Brain microvascular endothelial cell (primary cell): ENCODE data around the gene MARS1.
"Not testable (repeated sequence)": the region's sequence is repeated elsewhere in the genome, so short reads cannot be mapped to it uniquely, and the experiment has no call there.

Experiments
- DNase-seq: peaks from one replicate; pipeline ENCODE4 v3.0.0-alpha.2; 2020
- H3K27ac ChIP-seq: fragments of 250-450 bp; sonication (Bioruptor Pico); 2 replicates; pipeline ENCODE4 v1.5.1; 2020; ENCODE audit warnings: mild to moderate bottlenecking, moderate library complexity
- H3K27me3 ChIP-seq: fragments of 250-450 bp; sonication (Bioruptor Pico); replicated peaks from 2 replicates; pipeline ENCODE4 v1.5.1; 2020; ENCODE audit warnings: mild to moderate bottlenecking
- H3K36me3 ChIP-seq: fragments of 250-450 bp; sonication (Bioruptor Pico); replicated peaks from 2 replicates; pipeline ENCODE4 v1.5.1; 2020; ENCODE audit warnings: mild to moderate bottlenecking
- H3K4me3 ChIP-seq: 2 replicates; pipeline ENCODE4 v1.5.1; 2011; ENCODE audit warnings: low read depth, mild to moderate bottlenecking, control low read depth, low read length, moderate library complexity
- in situ Hi-C: cut with HindIII; loops from 2 replicates; pipeline ENCODE4 v1.10.0; 2017; ENCODE audit warnings: low sequenced_read_pairs, low pct_ligation_motif_present
- TF ChIP-seq, protein P1 (sequence below): IDR thresholded peaks from 2 replicates; pipeline ENCODE4 v1.5.1; 2011; ENCODE audit warnings: low read depth, mild to moderate bottlenecking, moderate library complexity, low read length, control low read depth, inconsistent platforms; ENCODE audit errors: missing control alignments

Gene MARS1

DNA sequence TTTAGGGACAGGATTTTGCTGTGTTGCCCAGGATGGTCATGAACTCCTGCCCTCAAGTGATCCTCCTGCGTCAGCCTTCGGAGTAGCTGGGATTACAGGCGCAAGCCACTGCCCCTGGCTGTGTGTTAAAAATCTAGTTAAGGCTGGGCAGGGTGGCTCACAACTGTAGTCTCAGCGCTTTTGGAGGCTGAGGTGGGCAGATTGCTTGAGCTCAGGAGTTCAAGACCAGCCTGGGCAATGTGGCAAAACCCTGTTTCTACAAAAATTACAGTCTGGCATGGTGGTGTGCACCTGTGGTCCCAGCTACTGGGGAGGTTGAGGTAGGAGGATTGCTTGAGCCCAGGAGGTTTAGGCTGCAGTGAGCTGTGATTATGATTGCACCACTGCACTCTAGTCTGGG is 23.3 kb downstream of the MARS1 start:
- no peak for DNase-seq
- Histone ChIP-seq H3K27me3 (no peaks in the 10 kb centered on the region), H3K4me3 (no peak overlapping the region), H3K36me3 (peaks cover 62% of the 10 kb centered on the region), H3K27ac (no peak overlapping the region)
- in situ Hi-C loops, result no loop called here
- TF ChIP-seq, protein P1, sequence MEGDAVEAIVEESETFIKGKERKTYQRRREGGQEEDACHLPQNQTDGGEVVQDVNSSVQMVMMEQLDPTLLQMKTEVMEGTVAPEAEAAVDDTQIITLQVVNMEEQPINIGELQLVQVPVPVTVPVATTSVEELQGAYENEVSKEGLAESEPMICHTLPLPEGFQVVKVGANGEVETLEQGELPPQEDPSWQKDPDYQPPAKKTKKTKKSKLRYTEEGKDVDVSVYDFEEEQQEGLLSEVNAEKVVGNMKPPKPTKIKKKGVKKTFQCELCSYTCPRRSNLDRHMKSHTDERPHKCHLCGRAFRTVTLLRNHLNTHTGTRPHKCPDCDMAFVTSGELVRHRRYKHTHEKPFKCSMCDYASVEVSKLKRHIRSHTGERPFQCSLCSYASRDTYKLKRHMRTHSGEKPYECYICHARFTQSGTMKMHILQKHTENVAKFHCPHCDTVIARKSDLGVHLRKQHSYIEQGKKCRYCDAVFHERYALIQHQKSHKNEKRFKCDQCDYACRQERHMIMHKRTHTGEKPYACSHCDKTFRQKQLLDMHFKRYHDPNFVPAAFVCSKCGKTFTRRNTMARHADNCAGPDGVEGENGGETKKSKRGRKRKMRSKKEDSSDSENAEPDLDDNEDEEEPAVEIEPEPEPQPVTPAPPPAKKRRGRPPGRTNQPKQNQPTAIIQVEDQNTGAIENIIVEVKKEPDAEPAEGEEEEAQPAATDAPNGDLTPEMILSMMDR, result no peak

GRCh38 chr12:57511588-57512325 is 23.9 kb downstream of the MARS1 start:
- in situ Hi-C loops, result no loop called here

DNA sequence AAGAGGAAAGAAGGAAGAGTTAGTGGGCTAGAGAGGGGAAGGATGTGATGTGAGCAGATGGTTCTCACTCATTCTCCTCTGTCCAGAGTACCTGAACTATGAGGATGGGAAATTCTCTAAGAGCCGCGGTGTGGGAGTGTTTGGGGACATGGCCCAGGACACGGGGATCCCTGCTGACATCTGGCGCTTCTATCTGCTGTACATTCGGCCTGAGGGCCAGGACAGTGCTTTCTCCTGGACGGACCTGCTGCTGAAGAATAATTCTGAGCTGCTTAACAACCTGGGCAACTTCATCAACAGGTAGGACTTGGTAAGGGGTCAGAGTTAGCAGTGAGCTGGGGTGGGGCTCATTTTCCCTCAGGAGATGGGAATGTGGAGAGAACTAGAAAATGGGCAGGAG is 24.8 kb downstream of the MARS1 start:
- TF ChIP-seq, protein P1, result no peak
- H3K27ac ChIP-seq, result no peak overlapping the region
- no peak overlapping the region for H3K4me3 ChIP-seq
- no peak for DNase-seq
- H3K27me3 ChIP-seq, result no peaks in the 10 kb centered on the region
- in situ Hi-C loops, result no loop called here
- H3K36me3 ChIP-seq, result peaks cover 73% of the 10 kb centered on the region

More at GRCh38 chr12:57511588-57512325, 23.9 kb downstream of the MARS1 start:
- TF ChIP-seq, protein P1, result no peak
- Histone ChIP-seq H3K36me3 (peaks cover 64% of the 10 kb centered on the region), H3K27me3 (no peaks in the 10 kb centered on the region), H3K27ac (no peak overlapping the region), H3K4me3 (no peak overlapping the region)
- no peak for DNase-seq

- TF ChIP-seq, protein P1, result no peak
- DNase-seq, result no peak
- Histone ChIP-seq H3K27me3 (no peaks in the 10 kb centered on the region), H3K27ac (no peak overlapping the region), H3K4me3 (no peak overlapping the region), H3K36me3 (peaks cover 77% of the 10 kb centered on the region)
- in situ Hi-C loops, result no loop called here
Observed at GRCh38 chr12:57513266-57513665, 25.4 kb downstream of the MARS1 start.

- in situ Hi-C loops, H3K27ac ChIP-seq, H3K27me3 ChIP-seq, H3K4me3 ChIP-seq, DNase-seq: not testable (repeated sequence)
- peaks cover 78% of the 10 kb centered on the region for H3K36me3 ChIP-seq
Observed at GRCh38 chr12:57513677-57514076, 25.8 kb downstream of the MARS1 start.

DNA sequence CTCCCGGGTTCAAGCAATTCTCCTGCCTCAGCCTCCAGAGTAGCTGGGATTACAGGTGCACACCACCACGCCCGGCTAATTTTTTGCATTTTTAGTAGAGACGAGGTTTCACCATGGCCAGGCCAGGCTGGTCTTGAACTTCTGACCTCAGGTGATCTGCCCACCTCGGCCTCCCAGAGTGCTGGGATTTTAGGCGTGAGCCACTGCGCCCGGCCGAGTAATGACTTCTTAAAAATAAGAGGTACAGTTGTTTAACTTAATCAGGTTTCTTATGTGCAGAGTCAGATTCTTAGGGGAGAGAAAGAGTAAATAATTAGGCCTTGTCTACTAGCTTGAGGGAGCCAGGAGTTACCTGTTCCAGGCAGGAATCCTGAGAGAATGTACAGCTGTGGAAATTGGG is 26.4 kb downstream of the MARS1 start:
- in situ Hi-C loops, H3K27me3 ChIP-seq, H3K27ac ChIP-seq, DNase-seq, H3K4me3 ChIP-seq: not testable (repeated sequence)
- H3K36me3 ChIP-seq, result peaks cover 80% of the 10 kb centered on the region

DNA sequence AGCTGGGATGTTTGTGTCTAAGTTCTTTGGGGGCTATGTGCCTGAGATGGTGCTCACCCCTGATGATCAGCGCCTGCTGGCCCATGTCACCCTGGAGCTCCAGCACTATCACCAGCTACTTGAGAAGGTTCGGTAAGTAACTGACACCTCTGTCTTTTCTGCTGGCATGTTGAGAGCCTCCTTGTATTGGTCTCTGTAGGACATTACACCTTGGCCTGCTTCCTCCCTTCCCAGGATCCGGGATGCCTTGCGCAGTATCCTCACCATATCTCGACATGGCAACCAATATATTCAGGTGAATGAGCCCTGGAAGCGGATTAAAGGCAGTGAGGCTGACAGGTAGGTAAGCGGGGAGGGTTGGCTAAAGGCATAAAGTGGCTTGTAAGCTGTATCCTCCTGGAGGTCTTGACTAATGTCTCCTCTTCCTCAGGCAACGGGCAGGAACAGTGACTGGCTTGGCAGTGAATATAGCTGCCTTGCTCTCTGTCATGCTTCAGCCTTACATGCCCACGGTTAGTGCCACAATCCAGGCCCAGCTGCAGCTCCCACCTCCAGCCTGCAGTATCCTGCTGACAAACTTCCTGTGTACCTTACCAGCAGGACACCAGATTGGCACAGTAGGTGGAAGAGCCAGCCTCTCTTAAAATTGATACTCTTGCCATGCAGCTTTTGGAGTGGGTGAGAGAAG is 27.0 kb downstream of the MARS1 start:
- Histone ChIP-seq H3K27ac (no peak overlapping the region), H3K36me3 (peaks cover 76% of the 10 kb centered on the region), H3K4me3 (no peak overlapping the region), H3K27me3 (no peaks in the 10 kb centered on the region)
- DNase-seq, result no peak
- in situ Hi-C loops, result no loop called here
- TF ChIP-seq, protein P1, result no peak
